ENCODE measurements around the gene GPAT2. TPM values are rescaled to one million over a fixed set of nuclear protein-coding genes. Genes with fewer than 3 reads are reported as not detected.
"Not testable (repeated sequence)": the region's sequence is repeated elsewhere in the genome, so short reads cannot be mapped to it uniquely, and the experiment has no call there.

GPAT2 gene
- total RNA-seq, 1 experiment from 2014 or later = 0.14 TPM

DNA sequence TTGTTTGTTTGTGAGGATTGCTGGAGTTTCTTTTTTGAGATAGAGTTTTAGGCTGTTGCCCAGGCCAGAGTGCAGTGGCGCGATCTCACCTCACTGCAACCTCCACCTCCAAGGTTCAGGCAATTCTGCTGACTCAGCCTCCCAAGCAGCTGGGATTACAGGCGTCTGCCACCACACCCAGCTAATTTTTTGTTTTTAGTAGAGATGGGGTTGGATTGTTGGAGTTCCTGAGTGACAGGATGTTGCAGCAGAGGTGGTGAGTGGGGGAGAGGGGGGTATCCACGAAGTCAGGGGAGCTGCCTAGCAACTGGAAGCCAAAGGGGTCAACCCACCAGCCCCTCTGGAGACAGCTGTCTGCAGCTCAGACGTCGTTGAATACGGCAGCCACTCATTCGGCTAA, 35.2 kb upstream of the GPAT2 start:
- H3K36me3 ChIP-seq (replicated peaks; ENCODE audit: control insufficient read depth, insufficient read depth, low read length); H3K27me3 ChIP-seq (ENCODE audit: control insufficient read depth, insufficient read depth, low read length); H3K4me3 ChIP-seq (ENCODE audit: insufficient read depth, low read depth, low read length); DNase-seq: not testable (repeated sequence)

DNA sequence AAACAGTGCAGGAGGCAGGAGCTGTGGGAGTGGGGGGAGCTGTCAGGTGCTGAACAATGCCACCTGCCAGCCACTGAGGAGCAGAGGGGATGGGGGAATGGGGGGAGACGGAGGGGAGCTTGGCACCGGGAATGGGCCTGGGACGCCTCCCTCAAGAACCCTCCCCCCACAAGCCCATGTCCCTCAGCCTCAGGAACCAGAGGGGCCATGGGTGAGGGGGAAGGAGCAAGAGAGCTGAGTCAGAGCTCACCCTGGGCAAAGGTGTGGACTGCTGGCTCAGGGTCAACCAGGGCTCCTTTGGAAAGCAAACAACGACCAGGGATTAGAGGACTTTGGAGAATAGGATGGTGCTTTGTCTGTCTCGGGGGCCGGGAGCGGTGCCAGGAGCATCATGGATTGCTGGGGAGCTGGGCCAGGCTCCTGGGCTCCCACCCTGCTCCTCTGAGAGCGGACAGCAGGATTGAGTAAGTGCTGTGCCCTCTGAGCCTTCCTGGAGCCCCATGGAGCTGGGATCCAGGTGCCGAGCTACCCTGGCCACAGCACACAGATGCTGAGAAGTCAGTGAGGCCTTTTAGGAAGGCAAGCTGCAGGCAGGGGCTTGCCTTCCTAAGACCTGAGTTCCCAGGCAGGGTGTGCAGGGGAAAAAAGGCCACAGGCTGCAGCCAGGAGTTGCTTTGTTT, 33.3 kb upstream of the GPAT2 start:
- not testable (repeated sequence) for H3K27me3 ChIP-seq (ENCODE audit: control insufficient read depth, insufficient read depth, low read length); DNase-seq; H3K36me3 ChIP-seq (replicated peaks; ENCODE audit: control insufficient read depth, insufficient read depth, low read length); H3K4me3 ChIP-seq (ENCODE audit: insufficient read depth, low read depth, low read length)

DNA sequence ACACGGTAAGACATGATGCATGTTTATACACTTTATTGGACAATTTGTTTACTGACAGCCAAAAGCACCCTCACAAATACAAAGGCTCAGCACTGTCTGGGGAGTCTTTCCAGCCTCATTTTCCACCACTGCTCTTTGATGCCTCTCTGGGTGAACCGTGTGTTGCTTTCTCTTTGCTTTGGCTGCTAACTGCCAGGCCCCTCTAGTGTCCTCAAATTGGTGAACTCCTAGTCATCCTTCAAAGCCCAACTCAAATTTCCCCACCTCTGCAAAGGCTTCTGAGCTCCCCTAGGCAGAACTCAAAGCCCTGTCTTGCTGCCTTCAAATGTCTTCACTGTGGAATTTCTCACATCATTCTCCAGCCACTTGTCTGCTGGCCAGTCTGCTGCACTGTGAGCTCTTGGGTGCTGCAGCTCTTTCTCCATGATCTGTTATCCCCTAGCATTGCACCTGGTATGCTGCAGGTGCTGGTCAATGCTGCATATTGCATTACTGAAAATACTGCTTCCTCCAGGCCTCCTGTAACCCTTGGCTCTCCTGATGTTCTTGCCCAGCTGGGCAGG, 32.5 kb upstream of the GPAT2 start:
- not testable (repeated sequence) for H3K27me3 ChIP-seq (ENCODE audit: control insufficient read depth, insufficient read depth, low read length); H3K4me3 ChIP-seq (ENCODE audit: insufficient read depth, low read depth, low read length); H3K36me3 ChIP-seq (replicated peaks; ENCODE audit: control insufficient read depth, insufficient read depth, low read length); DNase-seq

DNA sequence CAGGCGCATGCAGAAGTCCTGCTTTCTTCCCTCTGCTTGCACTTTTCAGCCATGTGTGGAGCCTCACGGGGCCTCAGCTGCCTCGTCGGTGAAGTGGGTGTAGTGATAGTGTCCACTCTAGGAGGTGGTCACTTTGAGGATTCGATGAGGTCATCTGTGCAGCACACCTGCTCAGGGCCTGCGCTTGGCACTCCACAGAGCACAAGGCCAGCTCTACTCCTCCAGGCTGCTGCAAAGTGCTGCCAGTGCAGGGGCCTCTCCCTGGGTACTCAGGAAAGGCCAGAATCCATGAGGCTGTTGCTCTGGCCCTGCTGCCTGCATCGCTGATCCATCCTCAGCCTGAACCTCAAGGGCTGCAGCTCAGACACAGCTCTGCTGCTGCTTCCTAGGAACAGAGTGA, 31.8 kb upstream of the GPAT2 start:
- not testable (repeated sequence) for H3K36me3 ChIP-seq (replicated peaks; ENCODE audit: control insufficient read depth, insufficient read depth, low read length); H3K27me3 ChIP-seq (ENCODE audit: control insufficient read depth, insufficient read depth, low read length); DNase-seq; H3K4me3 ChIP-seq (ENCODE audit: insufficient read depth, low read depth, low read length)

DNA sequence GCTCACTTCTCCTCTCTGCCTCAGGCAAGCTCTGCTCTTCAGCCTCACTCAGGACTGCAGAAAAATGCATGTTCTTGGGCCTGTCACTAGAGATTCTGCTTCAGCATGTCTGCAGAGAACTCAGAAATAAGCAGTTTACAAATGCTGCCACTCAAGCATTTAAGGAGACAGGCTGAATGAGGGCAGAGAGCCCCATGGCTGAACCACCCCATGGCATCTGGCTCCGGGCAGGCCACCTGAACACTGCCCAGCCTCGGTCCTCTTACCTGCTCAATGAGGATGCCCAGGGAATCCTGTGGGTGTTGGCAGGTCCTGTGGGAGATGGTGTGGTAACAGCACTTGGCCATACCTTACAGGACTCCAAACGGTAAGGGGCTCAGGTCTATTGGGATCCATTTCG, 31.2 kb upstream of the GPAT2 start:
- not testable (repeated sequence) for H3K27me3 ChIP-seq (ENCODE audit: control insufficient read depth, insufficient read depth, low read length); DNase-seq; H3K4me3 ChIP-seq (ENCODE audit: insufficient read depth, low read depth, low read length); H3K36me3 ChIP-seq (replicated peaks; ENCODE audit: control insufficient read depth, insufficient read depth, low read length)

DNA sequence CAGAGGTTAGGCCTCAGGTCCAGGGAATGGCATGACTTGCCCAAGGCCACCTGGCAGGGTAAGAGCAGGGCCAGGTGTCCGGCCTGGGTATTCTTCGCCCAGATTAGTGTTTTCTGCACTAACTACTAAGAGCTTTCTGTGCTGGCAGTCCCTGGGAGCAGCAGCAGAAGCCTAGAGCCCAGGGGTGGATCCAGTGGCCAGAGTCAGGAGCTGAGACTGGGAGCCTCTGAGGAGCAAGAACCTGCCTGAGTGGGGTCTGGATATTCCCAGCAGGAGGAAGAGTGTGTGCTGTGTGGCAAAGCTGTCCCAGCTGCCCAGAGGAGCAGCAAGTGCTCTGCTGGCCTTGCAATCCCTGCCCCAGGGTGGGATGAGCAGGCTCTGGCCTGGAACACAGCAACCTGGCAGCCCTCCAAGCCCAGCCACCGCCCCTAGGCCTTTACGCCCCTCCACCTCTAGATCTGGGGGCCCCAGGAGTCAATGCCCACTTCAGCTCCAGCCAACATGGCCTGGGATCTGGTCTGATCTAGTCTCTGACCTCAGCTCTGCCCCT, 30.7 kb upstream of the GPAT2 start:
- no peaks in the 10 kb centered on the region for H3K27me3 ChIP-seq (ENCODE audit: control insufficient read depth, insufficient read depth, low read length)

DNA sequence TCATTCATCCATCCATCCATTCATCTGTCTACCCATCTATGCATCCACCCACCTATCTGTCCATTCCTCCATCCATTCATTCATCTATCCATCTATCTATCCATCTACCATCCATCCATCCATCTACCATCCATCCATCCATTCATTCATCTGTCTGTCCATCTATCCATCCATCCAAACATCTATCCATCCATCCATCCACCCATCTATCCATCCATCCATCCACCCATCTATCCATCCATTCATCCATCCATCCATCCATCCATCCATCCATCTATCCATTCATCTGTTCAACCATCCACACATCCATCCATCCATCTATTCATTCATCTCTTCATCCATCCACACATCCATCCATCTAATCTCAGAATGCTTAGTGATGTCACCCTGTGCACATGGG, 30.0 kb upstream of the GPAT2 start:
- H3K36me3 ChIP-seq (replicated peaks; ENCODE audit: control insufficient read depth, insufficient read depth, low read length) = not testable (repeated sequence)

More for the DNA sequence above, 30.7 kb upstream of the GPAT2 start:
- no peak for DNase-seq
- no peaks in the 10 kb centered on the region for H3K36me3 ChIP-seq (replicated peaks; ENCODE audit: control insufficient read depth, insufficient read depth, low read length)
- H3K4me3 ChIP-seq (ENCODE audit: insufficient read depth, low read depth, low read length) = no peak overlapping the region

DNA sequence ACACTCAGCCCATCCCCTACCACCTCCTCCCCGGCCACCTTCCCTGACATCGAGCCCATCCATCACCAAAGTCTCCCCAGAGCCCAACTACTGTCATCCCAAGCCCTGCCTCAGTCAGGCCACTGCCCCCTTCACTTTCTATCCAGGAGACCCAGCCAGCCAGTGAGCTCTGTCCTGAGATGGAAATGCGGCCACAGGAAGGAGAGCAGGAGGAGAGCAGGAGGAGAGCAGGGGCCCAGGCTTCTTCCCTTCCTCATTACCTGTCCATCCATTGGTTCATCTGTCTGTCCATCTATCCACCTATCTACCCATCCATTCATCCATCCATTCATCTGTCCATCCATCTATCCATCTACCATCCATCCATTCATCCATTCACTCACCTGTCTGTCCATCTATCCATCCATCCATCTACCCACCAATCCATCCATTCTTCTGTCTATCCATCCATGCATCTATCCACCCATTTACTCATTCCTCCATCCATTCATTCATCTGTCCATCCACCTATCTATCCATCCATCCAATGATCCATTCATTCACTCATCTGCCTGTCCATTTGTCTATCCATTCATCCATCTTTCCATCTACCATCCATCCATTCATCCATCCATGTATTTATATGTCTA, 29.4 kb upstream of the GPAT2 start:
- not testable (repeated sequence) for H3K36me3 ChIP-seq (replicated peaks; ENCODE audit: control insufficient read depth, insufficient read depth, low read length); H3K27me3 ChIP-seq (ENCODE audit: control insufficient read depth, insufficient read depth, low read length); DNase-seq; H3K4me3 ChIP-seq (ENCODE audit: insufficient read depth, low read depth, low read length)

More for the DNA sequence above, 30.0 kb upstream of the GPAT2 start:
- DNase-seq; H3K4me3 ChIP-seq (ENCODE audit: insufficient read depth, low read depth, low read length); H3K27me3 ChIP-seq (ENCODE audit: control insufficient read depth, insufficient read depth, low read length): not testable (repeated sequence)

DNA sequence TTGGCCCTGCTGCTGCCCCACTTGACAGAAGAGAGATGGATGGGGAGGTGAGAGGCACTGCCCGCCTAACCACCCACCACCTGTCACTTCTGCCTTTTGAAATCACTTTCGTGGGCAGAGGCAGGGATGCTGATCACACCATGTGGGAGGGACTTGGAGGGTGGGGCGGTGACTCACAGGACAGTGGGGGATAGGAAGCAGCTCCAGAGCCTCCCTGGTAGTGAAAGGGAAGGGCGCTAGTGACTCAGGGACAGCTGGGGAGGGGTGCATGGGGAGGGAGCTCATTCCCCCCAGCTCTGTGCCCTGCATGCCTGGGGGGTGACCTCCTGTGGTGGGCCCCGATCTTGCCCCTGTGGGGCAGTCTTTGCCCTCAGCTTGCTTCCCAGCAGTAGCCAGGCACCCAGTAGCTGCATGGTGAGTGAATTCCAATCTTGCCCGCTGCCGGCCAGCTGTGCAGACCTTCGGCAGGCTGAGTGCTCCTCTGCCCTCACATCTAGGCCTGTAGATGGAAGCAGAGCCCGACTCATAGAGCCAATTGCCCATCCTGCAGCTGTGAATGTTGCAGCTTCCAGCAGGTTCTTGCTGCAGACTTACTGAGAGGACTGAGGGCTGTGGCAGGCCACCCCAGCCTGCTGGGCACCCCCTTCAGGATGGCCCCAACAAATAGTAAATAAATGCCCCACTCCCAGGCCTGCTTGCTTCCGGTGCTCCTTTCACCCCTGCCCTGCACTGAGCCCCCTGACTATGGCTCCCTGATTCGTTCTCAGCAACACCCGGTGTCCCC, 28.6 kb upstream of the GPAT2 start:
- H3K4me3 ChIP-seq (ENCODE audit: insufficient read depth, low read depth, low read length); H3K36me3 ChIP-seq (replicated peaks; ENCODE audit: control insufficient read depth, insufficient read depth, low read length); H3K27me3 ChIP-seq (ENCODE audit: control insufficient read depth, insufficient read depth, low read length): not testable (repeated sequence)
- DNase-seq = peak; percentile 35

DNA sequence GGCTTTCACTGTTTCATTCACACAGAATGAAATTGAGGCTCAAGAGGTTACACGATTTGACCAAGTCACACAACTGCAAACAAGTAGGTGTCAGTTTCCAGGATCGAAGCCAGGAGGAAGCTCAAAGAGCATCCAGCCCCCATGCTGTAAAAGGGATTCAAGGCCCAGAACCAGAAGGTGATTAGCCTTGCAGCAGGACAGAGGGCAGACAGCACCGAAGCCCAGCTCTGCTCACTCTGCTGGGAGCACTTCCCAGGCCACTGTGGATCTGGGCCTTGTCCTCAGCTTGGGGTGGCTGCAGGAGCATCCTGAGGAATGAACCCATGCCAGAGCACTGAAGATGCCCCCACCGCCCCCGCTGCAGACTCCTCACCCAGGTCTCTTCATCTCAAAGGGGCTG, 27.8 kb upstream of the GPAT2 start:
- not testable (repeated sequence) for DNase-seq; H3K36me3 ChIP-seq (replicated peaks; ENCODE audit: control insufficient read depth, insufficient read depth, low read length); H3K4me3 ChIP-seq (ENCODE audit: insufficient read depth, low read depth, low read length); H3K27me3 ChIP-seq (ENCODE audit: control insufficient read depth, insufficient read depth, low read length)

DNA sequence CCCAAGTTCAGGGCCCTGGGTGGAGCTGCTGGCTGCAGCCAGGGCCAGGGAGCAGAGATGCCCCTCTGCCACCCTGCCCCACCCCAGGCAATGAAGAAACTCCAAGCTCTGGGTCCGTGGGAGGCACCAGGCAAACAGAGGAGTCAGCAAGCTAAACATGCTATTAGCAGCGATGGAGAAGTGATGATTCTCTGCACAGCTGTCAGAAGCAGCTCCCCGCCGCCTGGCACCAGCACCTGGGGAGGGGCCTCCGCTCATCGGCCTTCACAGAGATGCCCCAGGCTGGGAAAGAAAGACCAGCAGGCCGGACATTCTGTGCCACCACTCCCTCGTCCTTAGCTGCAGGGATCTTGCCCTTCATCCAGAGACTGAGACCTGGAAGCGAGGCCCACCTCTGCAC, 27.2 kb upstream of the GPAT2 start:
- DNase-seq; H3K36me3 ChIP-seq (replicated peaks; ENCODE audit: control insufficient read depth, insufficient read depth, low read length); H3K4me3 ChIP-seq (ENCODE audit: insufficient read depth, low read depth, low read length); H3K27me3 ChIP-seq (ENCODE audit: control insufficient read depth, insufficient read depth, low read length): not testable (repeated sequence)

DNA sequence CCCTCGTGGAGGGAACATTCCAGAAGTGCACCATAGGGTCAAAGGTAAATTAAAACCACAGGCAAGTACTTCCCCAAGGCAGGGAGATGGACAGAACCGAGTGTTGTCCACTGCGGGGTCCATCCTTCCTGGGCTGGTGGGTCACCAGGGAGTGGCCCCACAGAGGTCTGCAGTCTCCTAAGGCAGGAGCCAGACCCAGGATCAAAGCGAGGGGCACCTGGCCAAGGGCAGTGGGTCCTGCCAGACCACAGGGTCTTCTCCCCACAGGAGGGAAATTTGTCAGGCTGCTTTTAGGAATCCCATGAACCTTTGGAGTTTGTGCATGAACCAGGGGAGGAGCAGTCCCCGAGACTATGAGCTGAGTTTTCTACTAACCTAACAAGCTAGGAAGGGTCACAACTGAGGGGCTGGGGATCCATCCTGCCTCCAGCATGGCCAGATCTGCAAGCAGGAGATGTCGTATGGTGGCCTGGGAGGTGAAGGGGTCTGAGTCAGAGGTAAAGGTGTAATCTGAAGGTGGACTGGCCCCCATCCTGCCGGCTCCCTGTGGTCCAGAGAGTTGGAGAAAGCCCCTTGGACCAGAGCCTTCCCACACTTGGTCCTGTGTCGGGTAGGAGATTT, 26.6 kb upstream of the GPAT2 start:
- DNase-seq; H3K36me3 ChIP-seq (replicated peaks; ENCODE audit: control insufficient read depth, insufficient read depth, low read length); H3K4me3 ChIP-seq (ENCODE audit: insufficient read depth, low read depth, low read length); H3K27me3 ChIP-seq (ENCODE audit: control insufficient read depth, insufficient read depth, low read length): not testable (repeated sequence)

DNA sequence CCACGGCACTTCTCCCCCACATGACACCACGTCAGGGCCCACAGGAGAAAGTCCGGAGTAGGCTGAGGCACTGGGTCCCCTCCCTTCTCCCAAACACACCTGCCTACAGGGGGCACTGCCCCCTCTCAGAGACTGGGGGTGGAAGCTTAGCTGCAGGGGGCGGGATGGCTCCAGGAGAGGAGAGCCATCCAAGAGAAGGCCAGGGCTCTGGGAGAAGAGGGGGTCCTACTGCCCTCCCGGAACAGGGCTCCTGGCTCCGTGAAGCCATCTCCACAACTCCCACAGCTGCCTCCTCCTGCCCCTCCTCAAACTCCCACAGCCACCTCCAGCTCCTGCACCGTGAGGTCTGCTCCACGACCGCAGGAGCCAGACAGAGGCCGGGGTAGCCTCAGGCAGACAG, 25.6 kb upstream of the GPAT2 start:
- H3K36me3 ChIP-seq (replicated peaks; ENCODE audit: control insufficient read depth, insufficient read depth, low read length); H3K27me3 ChIP-seq (ENCODE audit: control insufficient read depth, insufficient read depth, low read length); DNase-seq; H3K4me3 ChIP-seq (ENCODE audit: insufficient read depth, low read depth, low read length): not testable (repeated sequence)

DNA sequence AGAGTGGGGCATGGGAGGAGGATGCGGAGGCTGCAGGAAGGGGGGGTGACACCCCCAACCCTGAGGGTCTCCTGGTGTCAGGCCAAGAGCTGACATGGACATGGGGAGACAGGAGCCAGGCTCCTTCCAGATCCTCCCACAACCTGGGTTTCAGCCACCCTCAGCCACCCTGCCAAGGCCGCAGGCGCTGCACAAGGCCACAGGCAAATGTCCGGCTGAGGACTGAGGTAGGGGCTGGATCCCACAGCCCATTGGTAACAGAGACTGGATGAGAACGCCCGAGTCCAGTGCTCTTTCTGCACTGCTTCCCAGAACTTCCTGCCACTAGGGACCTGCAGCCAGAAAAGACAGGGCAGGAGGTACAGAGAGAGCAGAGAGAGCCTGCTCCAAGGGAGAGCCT, 24.7 kb upstream of the GPAT2 start:
- not testable (repeated sequence) for DNase-seq; H3K4me3 ChIP-seq (ENCODE audit: insufficient read depth, low read depth, low read length); H3K27me3 ChIP-seq (ENCODE audit: control insufficient read depth, insufficient read depth, low read length); H3K36me3 ChIP-seq (replicated peaks; ENCODE audit: control insufficient read depth, insufficient read depth, low read length)

Data from H7 (cell line).